Nephron progenitor cell (in vitro differentiated cells): Measurements from ENCODE around the gene SLC10A2.

Experiments used
- DNase-seq: peaks from one replicate; pipeline ENCODE4 v3.0.0; 2021
- H3K27ac Mint-ChIP-seq: 2 replicates; pipeline ENCODE4 v1.8.0; 2021; ENCODE audit warnings: mild to moderate bottlenecking, moderate library complexity, mixed read lengths
- H3K27me3 Mint-ChIP-seq: 2 replicates; pipeline ENCODE4 v1.8.0; 2021; ENCODE audit warnings: mild to moderate bottlenecking, low read depth, mixed read lengths; ENCODE audit not compliant: poor library complexity
- H3K36me3 Mint-ChIP-seq: 2 replicates; pipeline ENCODE4 v1.8.0; 2021; ENCODE audit warnings: low read depth, mixed read lengths
- H3K4me1 Mint-ChIP-seq: 2 replicates; pipeline ENCODE4 v1.8.0; 2021; ENCODE audit warnings: mixed read lengths
- H3K4me3 Mint-ChIP-seq: 2 replicates; pipeline ENCODE4 v1.8.0; 2021; ENCODE audit warnings: mild to moderate bottlenecking, moderate library complexity, mixed read lengths
- H3K9me3 Mint-ChIP-seq: 2 replicates; pipeline ENCODE4 v1.8.0; 2021; ENCODE audit warnings: mild to moderate bottlenecking, moderate library complexity, mixed read lengths
- CTCF ChIP-seq: fragments of 200-600 bp; sonication (generic); IDR thresholded peaks from 2 replicates; pipeline ENCODE4 v1.5.0; 2021; ENCODE audit warnings: antibody characterized with exemption

Gene SLC10A2

GRCh38 chr13:103006641-103007426, 59.4 kb downstream of the SLC10A2 start:
- H3K27ac Mint-ChIP-seq: no peak overlapping the region
- no peak overlapping the region for H3K4me3 Mint-ChIP-seq
- peaks cover 4% of the 10 kb centered on the region for H3K27me3 Mint-ChIP-seq
- H3K36me3 Mint-ChIP-seq: no peaks in the 10 kb centered on the region
- no peaks in the 10 kb centered on the region for H3K9me3 Mint-ChIP-seq
- TF ChIP-seq CTCF: no peak
- H3K4me1 Mint-ChIP-seq: no peaks in the 10 kb centered on the region
- DNase-seq: no peak

- H3K27ac Mint-ChIP-seq: no peak overlapping the region
- TF ChIP-seq CTCF: no peak
- no peaks in the 10 kb centered on the region for H3K36me3 Mint-ChIP-seq
- DNase-seq: no peak
- no peaks in the 10 kb centered on the region for H3K4me1 Mint-ChIP-seq
- peaks cover 6% of the 10 kb centered on the region for H3K27me3 Mint-ChIP-seq
- no peaks in the 10 kb centered on the region for H3K9me3 Mint-ChIP-seq
- no peak overlapping the region for H3K4me3 Mint-ChIP-seq
Observed at GRCh38 chr13:103004661-103005345, 61.4 kb downstream of the SLC10A2 start.

- DNase-seq: no peak
- H3K4me3 Mint-ChIP-seq: no peak overlapping the region
- no peaks in the 10 kb centered on the region for H3K4me1 Mint-ChIP-seq
- no peak for TF ChIP-seq CTCF
- H3K27ac Mint-ChIP-seq: no peak overlapping the region
- H3K36me3 Mint-ChIP-seq: no peaks in the 10 kb centered on the region
- peaks cover 6% of the 10 kb centered on the region for H3K27me3 Mint-ChIP-seq
- H3K9me3 Mint-ChIP-seq: no peaks in the 10 kb centered on the region
Observed at GRCh38 chr13:103003631-103004030, 62.6 kb downstream of the SLC10A2 start.

GRCh38 chr13:103002279-103002678, 63.9 kb downstream of the SLC10A2 start:
- H3K27me3 Mint-ChIP-seq: peaks cover 6% of the 10 kb centered on the region

GRCh38 chr13:103000157-103000556, 66.1 kb downstream of the SLC10A2 start:
- DNase-seq: no peak
- Mint-ChIP-seq H3K27ac (no peak overlapping the region), H3K4me1 (no peaks in the 10 kb centered on the region), H3K9me3 (peaks cover 9% of the 10 kb centered on the region), H3K36me3 (no peaks in the 10 kb centered on the region), H3K4me3 (no peak overlapping the region), H3K27me3 (peaks cover 6% of the 10 kb centered on the region)
- no peak for TF ChIP-seq CTCF

More at GRCh38 chr13:103002279-103002678, 63.9 kb downstream of the SLC10A2 start:
- no peak overlapping the region for H3K27ac Mint-ChIP-seq
- DNase-seq: no peak
- H3K4me1 Mint-ChIP-seq: no peaks in the 10 kb centered on the region
- H3K9me3 Mint-ChIP-seq: no peaks in the 10 kb centered on the region
- TF ChIP-seq CTCF: no peak
- no peaks in the 10 kb centered on the region for H3K36me3 Mint-ChIP-seq
- no peak overlapping the region for H3K4me3 Mint-ChIP-seq
